HepG2 (cell line): Measurements from ENCODE around the gene CPT1C. TPM values are rescaled to one million over a fixed set of nuclear protein-coding genes. Genes with fewer than 3 reads are reported as not detected.

Experiments
- CEBPB ChIP-seq: IDR thresholded peaks from 2 replicates; pipeline ENCODE4 v1.6.1; 2011; ENCODE audit warnings: low read depth, low read length, improper control_type of control experiment, borderline replicate concordance
- HOXD1 ChIP-seq: sonication (generic); formaldehyde crosslinking; IDR thresholded peaks from 2 replicates; pipeline ENCODE4 v1.5.0; 2020; ENCODE audit warnings: missing genetic modification reagents
- NAIF1 ChIP-seq: sonication (generic); formaldehyde crosslinking; IDR thresholded peaks from 2 replicates; pipeline ENCODE4 v1.5.0; 2020; ENCODE audit warnings: mild to moderate bottlenecking, missing genetic modification reagents, borderline replicate concordance
- NR2C2 ChIP-seq: sonication (generic); formaldehyde crosslinking; IDR thresholded peaks from 2 replicates; pipeline ENCODE4 v1.4.0; 2020; ENCODE audit warnings: missing genetic modification reagents, mild to moderate bottlenecking, moderate library complexity, borderline replicate concordance
- SMAD1 ChIP-seq: sonication (generic); formaldehyde crosslinking; IDR thresholded peaks from 2 replicates; pipeline ENCODE4 v1.4.0; 2020; ENCODE audit warnings: missing genetic modification reagents, low read depth, mild to moderate bottlenecking, borderline replicate concordance
- SP1 ChIP-seq, 2 experiments: fragments of 450-650 bp in 1 of 2; sonication (generic) in 1 of 2; formaldehyde crosslinking in 1 of 2; IDR thresholded peaks; 2 replicates each; pipeline versions ENCODE4 v1.4.0 to v1.6.1; 2016 to 2020; ENCODE audit warnings: missing genetic modification reagents in 1 of 2
- SP4 ChIP-seq: sonication (generic); formaldehyde crosslinking; IDR thresholded peaks from 2 replicates; pipeline ENCODE4 v1.8.1; 2023; ENCODE audit warnings: mild to moderate bottlenecking, missing genetic modification reagents
- ZNF839 ChIP-seq: sonication (generic); formaldehyde crosslinking; IDR thresholded peaks from 2 replicates; pipeline ENCODE4 v1.4.0; 2020; ENCODE audit warnings: missing genetic modification reagents, mild to moderate bottlenecking, borderline replicate concordance
- polyA plus RNA-seq, 8 experiments: library from polyadenylated mRNA; depleted of rRNA in 3 of 8; stranded (reverse) in 7 of 8; unstranded in 1 of 8; fragments of >200 nt; fragmentation: Illumina TruSeq in 4 of 8; extraction: Trizol in 4 of 8; gene quantifications; 2 replicates each; pipeline versions ENCODE4 v1.2.1 to v1.2.3, GENCODE V29; 2011 to 2016; ENCODE audit warnings: low read depth in 4 of 8, missing spikeins in 1 of 8, mixed read lengths in 1 of 8; ENCODE audit not compliant: insufficient read depth in 1 of 8
- total RNA-seq, 5 experiments: library from RNA; depleted of rRNA; stranded (reverse); fragments of >200 nt; fragmentation: Illumina TruSeq; extraction: Trizol; gene quantifications; 2 replicates each; pipeline ENCODE4 v1.2.3, GENCODE V29; 2016; ENCODE audit warnings: low read depth in 1 of 5
- TF ChIP-seq, protein P1 (sequence below): sonication (generic); formaldehyde crosslinking; IDR thresholded peaks from 2 replicates; pipeline ENCODE4 v1.4.0; 2020; ENCODE audit warnings: missing genetic modification reagents
- TF ChIP-seq, protein P2 (sequence below): IDR thresholded peaks from 2 replicates; pipeline ENCODE4 v1.6.1; 2016; ENCODE audit warnings: missing genetic modification reagents, missing compliant biosample characterization
- TF ChIP-seq, protein P3 (sequence below): sonication (generic); formaldehyde crosslinking; IDR thresholded peaks from 2 replicates; pipeline ENCODE4 v1.4.0; 2020; ENCODE audit warnings: missing genetic modification reagents, mild to moderate bottlenecking, borderline replicate concordance
- TF ChIP-seq, protein P4 (sequence below): sonication (generic); formaldehyde crosslinking; IDR thresholded peaks from 2 replicates; pipeline ENCODE4 v1.5.0; 2020; ENCODE audit warnings: missing genetic modification reagents, mild to moderate bottlenecking, borderline replicate concordance
- TF ChIP-seq, protein P5 (sequence below): sonication (generic); formaldehyde crosslinking; IDR thresholded peaks from 2 replicates; pipeline ENCODE4 v1.5.0; 2020; ENCODE audit warnings: mild to moderate bottlenecking, missing genetic modification reagents
- TF ChIP-seq, protein P6 (sequence below): sonication (generic); formaldehyde crosslinking; IDR thresholded peaks from 2 replicates; pipeline ENCODE4 v1.4.0; 2020; ENCODE audit warnings: missing genetic modification reagents

CPT1C gene
- total and polyA plus RNA-seq, 2 of the 13 experiments (the other 11 are each of a cell fraction or from before 2014, with no cell fraction given) = 0.18 TPM; not detected in 1

DNA sequence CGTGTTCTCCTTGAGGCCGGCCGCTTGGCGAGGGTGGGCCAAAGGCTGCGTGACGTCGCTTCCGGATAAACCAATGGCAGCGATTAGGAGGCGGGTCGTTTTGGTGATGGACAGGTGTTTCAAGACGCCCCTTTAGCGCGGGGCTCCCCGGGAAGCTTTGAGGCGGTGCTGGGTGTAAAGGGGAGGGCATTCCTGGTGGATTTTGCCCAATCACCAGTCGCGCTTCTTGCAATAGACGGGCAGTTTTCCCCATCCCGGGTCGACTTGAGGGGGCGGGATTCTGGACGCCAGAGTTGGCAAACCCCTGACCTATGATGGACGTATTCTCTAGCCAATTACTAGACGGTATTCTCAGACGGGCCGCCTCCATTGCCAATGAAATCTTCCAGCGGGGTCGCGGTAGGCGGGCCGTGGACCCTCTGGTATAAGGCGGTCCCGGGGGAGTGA lies 14.1 kb upstream of the CPT1C start (continued):
- TF ChIP-seq, protein P1, sequence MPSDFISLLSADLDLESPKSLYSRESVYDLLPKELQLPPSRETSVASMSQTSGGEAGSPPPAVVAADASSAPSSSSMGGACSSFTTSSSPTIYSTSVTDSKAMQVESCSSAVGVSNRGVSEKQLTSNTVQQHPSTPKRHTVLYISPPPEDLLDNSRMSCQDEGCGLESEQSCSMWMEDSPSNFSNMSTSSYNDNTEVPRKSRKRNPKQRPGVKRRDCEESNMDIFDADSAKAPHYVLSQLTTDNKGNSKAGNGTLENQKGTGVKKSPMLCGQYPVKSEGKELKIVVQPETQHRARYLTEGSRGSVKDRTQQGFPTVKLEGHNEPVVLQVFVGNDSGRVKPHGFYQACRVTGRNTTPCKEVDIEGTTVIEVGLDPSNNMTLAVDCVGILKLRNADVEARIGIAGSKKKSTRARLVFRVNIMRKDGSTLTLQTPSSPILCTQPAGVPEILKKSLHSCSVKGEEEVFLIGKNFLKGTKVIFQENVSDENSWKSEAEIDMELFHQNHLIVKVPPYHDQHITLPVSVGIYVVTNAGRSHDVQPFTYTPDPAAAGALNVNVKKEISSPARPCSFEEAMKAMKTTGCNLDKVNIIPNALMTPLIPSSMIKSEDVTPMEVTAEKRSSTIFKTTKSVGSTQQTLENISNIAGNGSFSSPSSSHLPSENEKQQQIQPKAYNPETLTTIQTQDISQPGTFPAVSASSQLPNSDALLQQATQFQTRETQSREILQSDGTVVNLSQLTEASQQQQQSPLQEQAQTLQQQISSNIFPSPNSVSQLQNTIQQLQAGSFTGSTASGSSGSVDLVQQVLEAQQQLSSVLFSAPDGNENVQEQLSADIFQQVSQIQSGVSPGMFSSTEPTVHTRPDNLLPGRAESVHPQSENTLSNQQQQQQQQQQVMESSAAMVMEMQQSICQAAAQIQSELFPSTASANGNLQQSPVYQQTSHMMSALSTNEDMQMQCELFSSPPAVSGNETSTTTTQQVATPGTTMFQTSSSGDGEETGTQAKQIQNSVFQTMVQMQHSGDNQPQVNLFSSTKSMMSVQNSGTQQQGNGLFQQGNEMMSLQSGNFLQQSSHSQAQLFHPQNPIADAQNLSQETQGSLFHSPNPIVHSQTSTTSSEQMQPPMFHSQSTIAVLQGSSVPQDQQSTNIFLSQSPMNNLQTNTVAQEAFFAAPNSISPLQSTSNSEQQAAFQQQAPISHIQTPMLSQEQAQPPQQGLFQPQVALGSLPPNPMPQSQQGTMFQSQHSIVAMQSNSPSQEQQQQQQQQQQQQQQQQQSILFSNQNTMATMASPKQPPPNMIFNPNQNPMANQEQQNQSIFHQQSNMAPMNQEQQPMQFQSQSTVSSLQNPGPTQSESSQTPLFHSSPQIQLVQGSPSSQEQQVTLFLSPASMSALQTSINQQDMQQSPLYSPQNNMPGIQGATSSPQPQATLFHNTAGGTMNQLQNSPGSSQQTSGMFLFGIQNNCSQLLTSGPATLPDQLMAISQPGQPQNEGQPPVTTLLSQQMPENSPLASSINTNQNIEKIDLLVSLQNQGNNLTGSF (CRISPR knock-in tag) = no peak
- TF ChIP-seq, protein P2, sequence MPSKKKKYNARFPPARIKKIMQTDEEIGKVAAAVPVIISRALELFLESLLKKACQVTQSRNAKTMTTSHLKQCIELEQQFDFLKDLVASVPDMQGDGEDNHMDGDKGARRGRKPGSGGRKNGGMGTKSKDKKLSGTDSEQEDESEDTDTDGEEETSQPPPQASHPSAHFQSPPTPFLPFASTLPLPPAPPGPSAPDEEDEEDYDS (CRISPR knock-in tag) = peak; percentile 98
- TF ChIP-seq, protein P3, sequence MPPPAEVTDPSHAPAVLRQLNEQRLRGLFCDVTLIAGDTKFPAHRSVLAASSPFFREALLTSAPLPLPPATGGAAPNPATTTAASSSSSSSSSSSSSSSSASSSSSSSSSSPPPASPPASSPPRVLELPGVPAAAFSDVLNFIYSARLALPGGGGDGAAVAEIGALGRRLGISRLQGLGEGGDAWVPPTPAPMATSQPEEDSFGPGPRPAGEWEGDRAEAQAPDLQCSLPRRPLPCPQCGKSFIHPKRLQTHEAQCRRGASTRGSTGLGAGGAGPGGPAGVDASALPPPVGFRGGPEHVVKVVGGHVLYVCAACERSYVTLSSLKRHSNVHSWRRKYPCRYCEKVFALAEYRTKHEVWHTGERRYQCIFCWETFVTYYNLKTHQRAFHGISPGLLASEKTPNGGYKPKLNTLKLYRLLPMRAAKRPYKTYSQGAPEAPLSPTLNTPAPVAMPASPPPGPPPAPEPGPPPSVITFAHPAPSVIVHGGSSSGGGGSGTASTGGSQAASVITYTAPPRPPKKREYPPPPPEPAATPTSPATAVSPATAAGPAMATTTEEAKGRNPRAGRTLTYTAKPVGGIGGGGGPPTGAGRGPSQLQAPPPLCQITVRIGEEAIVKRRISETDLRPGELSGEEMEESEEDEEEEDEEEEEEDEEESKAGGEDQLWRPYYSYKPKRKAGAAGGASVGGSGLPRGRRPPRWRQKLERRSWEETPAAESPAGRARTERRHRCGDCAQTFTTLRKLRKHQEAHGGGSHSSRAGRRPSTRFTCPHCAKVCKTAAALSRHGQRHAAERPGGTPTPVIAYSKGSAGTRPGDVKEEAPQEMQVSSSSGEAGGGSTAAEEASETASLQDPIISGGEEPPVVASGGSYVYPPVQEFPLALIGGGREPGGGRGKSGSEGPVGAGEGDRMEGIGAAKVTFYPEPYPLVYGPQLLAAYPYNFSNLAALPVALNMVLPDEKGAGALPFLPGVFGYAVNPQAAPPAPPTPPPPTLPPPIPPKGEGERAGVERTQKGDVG (CRISPR knock-in tag) = no peak
- TF ChIP-seq NAIF1 (CRISPR knock-in tag) = no peak
- peak; percentile 6 for TF ChIP-seq SP1 (IDR thresholded peaks at IDR 0.05)
- peak; percentile 65 for TF ChIP-seq SP1 (CRISPR knock-in tag; IDR thresholded peaks at IDR 0.05)
- no peak for TF ChIP-seq HOXD1 (CRISPR knock-in tag)
- TF ChIP-seq CEBPB = peak; percentile 70; the same call in 1 of the 2 replicates
- TF ChIP-seq, protein P4, sequence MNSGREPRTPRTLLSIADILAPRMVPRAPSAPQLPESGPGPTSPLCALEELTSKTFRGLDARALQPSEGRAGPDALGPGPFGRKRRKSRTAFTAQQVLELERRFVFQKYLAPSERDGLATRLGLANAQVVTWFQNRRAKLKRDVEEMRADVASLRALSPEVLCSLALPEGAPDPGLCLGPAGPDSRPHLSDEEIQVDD (CRISPR knock-in tag) = no peak
- no peak for TF ChIP-seq SMAD1 (CRISPR knock-in tag)
- TF ChIP-seq, protein P5, sequence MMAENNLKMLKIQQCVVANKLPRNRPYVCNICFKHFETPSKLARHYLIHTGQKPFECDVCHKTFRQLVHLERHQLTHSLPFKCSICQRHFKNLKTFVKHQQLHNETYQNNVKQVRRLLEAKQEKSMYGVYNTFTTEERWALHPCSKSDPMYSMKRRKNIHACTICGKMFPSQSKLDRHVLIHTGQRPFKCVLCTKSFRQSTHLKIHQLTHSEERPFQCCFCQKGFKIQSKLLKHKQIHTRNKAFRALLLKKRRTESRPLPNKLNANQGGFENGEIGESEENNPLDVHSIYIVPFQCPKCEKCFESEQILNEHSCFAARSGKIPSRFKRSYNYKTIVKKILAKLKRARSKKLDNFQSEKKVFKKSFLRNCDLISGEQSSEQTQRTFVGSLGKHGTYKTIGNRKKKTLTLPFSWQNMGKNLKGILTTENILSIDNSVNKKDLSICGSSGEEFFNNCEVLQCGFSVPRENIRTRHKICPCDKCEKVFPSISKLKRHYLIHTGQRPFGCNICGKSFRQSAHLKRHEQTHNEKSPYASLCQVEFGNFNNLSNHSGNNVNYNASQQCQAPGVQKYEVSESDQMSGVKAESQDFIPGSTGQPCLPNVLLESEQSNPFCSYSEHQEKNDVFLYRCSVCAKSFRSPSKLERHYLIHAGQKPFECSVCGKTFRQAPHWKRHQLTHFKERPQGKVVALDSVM = no peak
- TF ChIP-seq, protein P6, sequence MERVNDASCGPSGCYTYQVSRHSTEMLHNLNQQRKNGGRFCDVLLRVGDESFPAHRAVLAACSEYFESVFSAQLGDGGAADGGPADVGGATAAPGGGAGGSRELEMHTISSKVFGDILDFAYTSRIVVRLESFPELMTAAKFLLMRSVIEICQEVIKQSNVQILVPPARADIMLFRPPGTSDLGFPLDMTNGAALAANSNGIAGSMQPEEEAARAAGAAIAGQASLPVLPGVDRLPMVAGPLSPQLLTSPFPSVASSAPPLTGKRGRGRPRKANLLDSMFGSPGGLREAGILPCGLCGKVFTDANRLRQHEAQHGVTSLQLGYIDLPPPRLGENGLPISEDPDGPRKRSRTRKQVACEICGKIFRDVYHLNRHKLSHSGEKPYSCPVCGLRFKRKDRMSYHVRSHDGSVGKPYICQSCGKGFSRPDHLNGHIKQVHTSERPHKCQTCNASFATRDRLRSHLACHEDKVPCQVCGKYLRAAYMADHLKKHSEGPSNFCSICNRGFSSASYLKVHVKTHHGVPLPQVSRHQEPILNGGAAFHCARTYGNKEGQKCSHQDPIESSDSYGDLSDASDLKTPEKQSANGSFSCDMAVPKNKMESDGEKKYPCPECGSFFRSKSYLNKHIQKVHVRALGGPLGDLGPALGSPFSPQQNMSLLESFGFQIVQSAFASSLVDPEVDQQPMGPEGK = no peak
- TF ChIP-seq NR2C2 (CRISPR knock-in tag) = peak; percentile 93
- peak; percentile 98 for TF ChIP-seq SP4
- no peak for TF ChIP-seq ZNF839 (CRISPR knock-in tag)
